Astrocyte of the cerebellum (primary cell): ENCODE results near the gene DDX19B.
"Not testable (repeated sequence)": the region's sequence is repeated elsewhere in the genome, so short reads cannot be mapped to it uniquely, and the experiment has no call there.

Experiments
- DNase-seq: peaks from one replicate; pipeline ENCODE4 v3.0.0-alpha.2; 2011; ENCODE audit warnings: low read depth
- H3K4me3 ChIP-seq: 2 replicates; pipeline ENCODE4 v1.5.1; 2011; ENCODE audit warnings: mild to moderate bottlenecking, low read depth, low read length, moderate library complexity
- in situ Hi-C: cut with HindIII; loops from 2 replicates; pipeline ENCODE4 v1.10.0; 2017; ENCODE audit warnings: low sequenced_read_pairs
- TF ChIP-seq, protein P1 (sequence below): IDR thresholded peaks from 2 replicates; pipeline ENCODE4 v1.5.1; 2012; ENCODE audit warnings: low read length, low read depth, moderate library complexity, mild to moderate bottlenecking; ENCODE audit errors: missing control alignments

Gene DDX19B

DNA sequence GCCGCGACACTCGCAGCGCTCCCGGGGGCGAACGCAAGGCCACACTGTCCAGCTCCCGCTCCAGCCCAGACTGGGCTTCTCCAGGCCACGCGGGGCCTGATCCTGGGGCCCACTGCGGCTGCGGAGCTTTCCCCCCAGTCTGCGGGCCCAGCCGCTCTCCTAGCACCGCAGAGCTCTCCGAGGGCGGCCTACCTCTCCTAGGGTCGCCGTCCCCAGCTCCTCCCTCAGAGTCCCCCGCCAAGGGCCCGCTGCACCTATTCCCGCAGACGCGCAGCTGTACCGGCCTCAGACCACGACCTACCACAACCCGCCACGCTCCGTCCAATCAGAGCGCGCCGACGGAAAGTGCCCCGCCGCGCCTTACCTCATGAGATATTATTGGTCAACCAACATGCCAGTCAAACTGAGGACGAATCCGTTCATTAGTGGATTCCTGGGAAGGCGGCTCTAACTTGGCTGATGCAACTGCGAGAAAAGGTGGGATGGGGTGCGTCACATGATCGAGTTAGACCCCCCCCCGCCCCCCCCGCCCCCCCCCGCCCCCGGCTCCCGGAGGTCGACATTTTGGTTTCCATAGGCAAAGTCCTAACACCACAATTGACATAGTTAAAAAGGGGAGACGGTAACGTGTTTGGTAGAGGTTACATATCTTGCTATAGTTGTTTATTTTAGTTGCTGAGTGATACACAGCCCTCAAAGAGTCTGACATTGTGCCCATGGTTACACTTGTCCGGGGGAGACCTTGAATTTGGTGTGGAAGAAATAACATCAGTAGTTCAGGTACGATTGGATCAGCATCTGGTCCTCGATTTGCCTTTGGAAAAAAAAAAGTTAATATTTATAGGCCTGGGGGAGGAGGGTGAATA is 9.5 kb upstream of the DDX19B start, which contains the start of gene AARS1:
TSS of gene AARS1 (minus strand) at position 278 of the 866 bp plus-strand sequence. CDS start 6,743 bp downstream, outside the sequence.
- peak; percentile 100 for DNase-seq
- peak within 1 kb of the TSS; percentile 76 for H3K4me3 ChIP-seq
- TF ChIP-seq, protein P1, sequence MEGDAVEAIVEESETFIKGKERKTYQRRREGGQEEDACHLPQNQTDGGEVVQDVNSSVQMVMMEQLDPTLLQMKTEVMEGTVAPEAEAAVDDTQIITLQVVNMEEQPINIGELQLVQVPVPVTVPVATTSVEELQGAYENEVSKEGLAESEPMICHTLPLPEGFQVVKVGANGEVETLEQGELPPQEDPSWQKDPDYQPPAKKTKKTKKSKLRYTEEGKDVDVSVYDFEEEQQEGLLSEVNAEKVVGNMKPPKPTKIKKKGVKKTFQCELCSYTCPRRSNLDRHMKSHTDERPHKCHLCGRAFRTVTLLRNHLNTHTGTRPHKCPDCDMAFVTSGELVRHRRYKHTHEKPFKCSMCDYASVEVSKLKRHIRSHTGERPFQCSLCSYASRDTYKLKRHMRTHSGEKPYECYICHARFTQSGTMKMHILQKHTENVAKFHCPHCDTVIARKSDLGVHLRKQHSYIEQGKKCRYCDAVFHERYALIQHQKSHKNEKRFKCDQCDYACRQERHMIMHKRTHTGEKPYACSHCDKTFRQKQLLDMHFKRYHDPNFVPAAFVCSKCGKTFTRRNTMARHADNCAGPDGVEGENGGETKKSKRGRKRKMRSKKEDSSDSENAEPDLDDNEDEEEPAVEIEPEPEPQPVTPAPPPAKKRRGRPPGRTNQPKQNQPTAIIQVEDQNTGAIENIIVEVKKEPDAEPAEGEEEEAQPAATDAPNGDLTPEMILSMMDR = no peak
- in situ Hi-C loops = no loop called here

DNA sequence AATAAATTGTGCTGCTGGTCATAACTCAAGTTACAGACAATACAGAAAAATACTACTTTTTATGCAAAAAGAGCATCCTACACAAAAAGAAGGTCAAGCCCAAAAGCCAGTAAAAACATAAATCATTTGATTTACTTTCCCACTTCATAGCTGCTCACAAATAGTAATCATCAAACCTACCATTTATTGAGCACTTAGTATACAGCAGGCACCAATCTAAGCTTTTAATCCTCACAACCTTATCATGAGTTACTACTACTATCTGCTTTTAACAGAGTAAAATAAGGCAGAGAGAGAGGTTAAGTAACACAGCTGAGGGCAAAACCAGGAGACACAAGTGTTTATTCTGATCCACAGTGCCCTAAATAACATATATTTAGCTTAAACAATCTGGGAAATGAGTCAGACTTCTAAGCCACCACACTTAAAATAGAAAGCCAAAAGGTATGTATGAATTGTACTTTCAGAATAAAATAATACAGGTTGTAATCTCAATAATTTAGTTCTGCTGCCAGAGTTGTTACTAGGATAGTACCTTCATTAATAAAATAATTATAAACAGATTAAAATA is 8.0 kb upstream of the DDX19B start:
- in situ Hi-C loops = no loop called here
- DNase-seq = no peak
- TF ChIP-seq, protein P1 = no peak
- H3K4me3 ChIP-seq = no peak overlapping the region

DNA sequence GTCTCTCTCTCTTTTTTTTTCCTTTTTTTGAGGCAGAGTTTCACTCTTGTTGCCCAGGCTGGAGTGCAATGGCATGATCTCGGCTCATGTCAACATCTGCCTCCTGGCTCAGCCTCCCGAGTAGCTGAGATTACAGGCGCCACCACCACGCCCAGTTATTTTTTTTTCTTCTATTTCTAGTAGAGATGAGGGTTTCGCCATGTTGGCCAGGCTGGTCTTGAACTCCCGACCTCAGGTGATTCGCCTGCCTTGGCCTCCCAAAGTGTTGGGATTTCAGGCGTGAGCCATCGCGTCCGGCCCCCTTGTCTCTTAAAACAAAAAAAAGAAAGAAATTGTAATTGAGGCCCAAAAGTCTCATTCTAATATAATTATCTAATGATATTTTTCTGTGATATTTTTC is 6.8 kb upstream of the DDX19B start:
- in situ Hi-C loops, H3K4me3 ChIP-seq, DNase-seq: not testable (repeated sequence)

DNA sequence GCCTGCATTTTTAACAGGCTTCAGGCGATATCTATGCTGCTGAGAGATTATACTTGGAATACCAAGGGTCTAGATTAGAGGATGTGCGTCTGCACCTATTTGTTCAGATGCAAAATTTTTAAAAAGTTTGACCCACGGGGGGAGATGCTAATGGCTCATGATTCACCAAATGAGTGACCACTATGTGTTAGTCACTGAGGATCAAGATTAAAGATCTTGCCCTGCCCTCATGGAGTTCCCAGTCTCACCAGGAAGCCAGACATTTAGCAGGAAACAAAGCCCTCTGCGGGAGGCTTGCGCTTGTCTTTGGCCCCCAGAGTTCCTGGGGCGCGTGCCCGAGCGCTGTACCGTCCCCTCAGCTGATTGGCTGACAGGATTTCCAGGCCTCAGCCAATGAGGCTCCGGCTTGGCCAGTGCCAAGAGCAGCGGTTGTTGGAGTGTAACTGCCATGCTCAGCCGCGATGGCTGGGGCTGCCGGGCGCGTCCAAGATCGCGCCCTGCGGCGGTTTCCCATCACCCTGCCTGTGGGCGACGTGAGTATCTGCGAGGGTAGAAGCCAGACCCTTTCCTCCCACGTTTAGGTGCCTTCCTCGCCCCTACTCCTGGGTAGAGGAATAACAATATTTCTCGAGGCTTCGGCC is 4.5 kb upstream of the DDX19B start:
- DNase-seq = no peak
- no peak overlapping the region for H3K4me3 ChIP-seq
- TF ChIP-seq, protein P1 = no peak
- in situ Hi-C loops = no loop called here

DNA sequence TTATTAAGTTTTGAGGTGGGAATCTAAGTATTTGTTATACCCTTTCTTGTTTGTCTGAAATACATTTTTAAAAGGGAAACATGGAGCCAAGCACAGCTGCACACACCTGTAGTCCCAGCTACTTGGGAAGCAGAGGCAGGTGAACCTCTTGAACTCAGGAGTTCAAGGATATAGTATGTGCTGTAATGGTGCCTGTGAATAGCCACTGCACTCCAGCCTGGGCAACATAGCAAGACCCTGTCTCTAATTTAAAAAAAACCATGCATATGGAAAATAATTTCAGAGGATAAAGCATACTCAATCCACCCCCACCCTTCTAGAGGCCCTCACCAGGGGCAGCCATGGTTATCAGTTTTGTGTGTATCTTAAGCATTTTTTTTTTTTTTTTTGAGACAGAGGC is 3.4 kb upstream of the DDX19B start:
- TF ChIP-seq, protein P1 = no peak
- DNase-seq = no peak
- in situ Hi-C loops = no loop called here
- H3K4me3 ChIP-seq = no peak overlapping the region

DNA sequence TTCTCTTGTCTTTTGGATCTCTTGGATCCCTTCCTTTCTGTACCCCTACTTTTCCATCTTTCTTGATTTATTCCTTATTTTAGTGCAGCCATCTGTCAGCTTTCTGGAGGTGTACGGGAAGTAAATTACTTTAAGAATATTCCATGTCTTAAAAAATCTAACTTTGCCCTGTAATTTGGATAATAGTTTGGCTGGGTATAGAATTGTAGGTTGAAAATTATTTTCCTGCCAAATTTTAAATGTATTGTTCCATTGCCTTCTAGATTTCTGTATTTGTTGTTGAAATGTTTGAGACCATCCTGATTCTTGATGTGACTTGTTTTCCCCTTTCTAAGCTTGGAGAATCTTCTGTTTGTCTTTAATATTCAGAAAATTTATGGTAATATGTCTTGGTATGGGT is 2.1 kb downstream of the DDX19B start:
- in situ Hi-C loops = no loop called here
- TF ChIP-seq, protein P1 = no peak
- H3K4me3 ChIP-seq = no peak overlapping the region
- DNase-seq = no peak

DNA sequence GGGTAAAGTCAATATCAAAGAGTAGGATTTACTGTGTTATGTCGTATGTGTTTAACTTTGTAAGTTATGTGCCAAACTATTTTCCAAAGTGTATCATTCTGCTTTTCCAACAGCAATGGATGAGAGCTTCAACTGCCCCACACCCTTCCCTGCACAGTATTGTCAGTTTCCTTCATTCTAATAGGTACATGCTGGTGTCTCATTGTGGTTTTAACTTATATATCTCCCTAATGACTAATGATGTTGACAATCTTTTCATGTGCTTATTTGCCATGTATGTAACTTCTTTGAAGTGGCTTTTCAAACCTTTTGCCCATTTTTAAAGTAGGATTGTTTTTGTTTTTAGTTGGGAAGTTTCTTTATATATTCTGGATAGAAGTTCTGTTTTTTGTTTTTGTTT is 3.8 kb downstream of the DDX19B start:
- in situ Hi-C loops = no loop called here
- H3K4me3 ChIP-seq = no peak overlapping the region
- no peak for DNase-seq
- TF ChIP-seq, protein P1 = no peak
